Stimulated activated naive CD8-positive, alpha-beta T cell treated with anti-CD3 and anti-CD28 coated beads, Interleukin-15, amount 100 ng/mL, for 72 hours (primary cell): Measurements from ENCODE around the gene ATG101.
A peak's percentile ranks its signal among the peaks of the same experiment; 100 is the strongest.

Source experiments
- ATAC-seq: fragments of 150-1000 bp; cut with Tn5 transposase; 2 replicates; pipeline ENCODE4 v1.10.0; 2021; ENCODE audit warnings: mild to moderate bottlenecking, moderate library complexity
- DNase-seq, 2 donors: peaks; one replicate each; pipeline ENCODE4 v3.0.0; 2021 to 2022
- H3K27ac Mint-ChIP-seq, 2 donors: one replicate each; pipeline ENCODE4 v1.8.0; 2022; ENCODE audit warnings: mild to moderate bottlenecking in 2 of 2, mixed read lengths in 2 of 2, moderate library complexity in 2 of 2
- H3K27me3 Mint-ChIP-seq: one replicate; pipeline ENCODE4 v1.8.0; 2022; ENCODE audit warnings: mixed read lengths
- H3K4me1 Mint-ChIP-seq: one replicate; pipeline ENCODE4 v1.8.0; 2022; ENCODE audit warnings: mild to moderate bottlenecking, mixed read lengths
- H3K4me3 Mint-ChIP-seq, 2 donors: one replicate each; pipeline ENCODE4 v1.8.0; 2022; ENCODE audit warnings: mild to moderate bottlenecking in 2 of 2, mixed read lengths in 2 of 2, moderate library complexity in 1 of 2
- H3K9me3 Mint-ChIP-seq, 2 donors: one replicate each; pipeline ENCODE4 v1.8.0; 2022; ENCODE audit warnings: mixed read lengths in 2 of 2

The ATG101 gene

DNA sequence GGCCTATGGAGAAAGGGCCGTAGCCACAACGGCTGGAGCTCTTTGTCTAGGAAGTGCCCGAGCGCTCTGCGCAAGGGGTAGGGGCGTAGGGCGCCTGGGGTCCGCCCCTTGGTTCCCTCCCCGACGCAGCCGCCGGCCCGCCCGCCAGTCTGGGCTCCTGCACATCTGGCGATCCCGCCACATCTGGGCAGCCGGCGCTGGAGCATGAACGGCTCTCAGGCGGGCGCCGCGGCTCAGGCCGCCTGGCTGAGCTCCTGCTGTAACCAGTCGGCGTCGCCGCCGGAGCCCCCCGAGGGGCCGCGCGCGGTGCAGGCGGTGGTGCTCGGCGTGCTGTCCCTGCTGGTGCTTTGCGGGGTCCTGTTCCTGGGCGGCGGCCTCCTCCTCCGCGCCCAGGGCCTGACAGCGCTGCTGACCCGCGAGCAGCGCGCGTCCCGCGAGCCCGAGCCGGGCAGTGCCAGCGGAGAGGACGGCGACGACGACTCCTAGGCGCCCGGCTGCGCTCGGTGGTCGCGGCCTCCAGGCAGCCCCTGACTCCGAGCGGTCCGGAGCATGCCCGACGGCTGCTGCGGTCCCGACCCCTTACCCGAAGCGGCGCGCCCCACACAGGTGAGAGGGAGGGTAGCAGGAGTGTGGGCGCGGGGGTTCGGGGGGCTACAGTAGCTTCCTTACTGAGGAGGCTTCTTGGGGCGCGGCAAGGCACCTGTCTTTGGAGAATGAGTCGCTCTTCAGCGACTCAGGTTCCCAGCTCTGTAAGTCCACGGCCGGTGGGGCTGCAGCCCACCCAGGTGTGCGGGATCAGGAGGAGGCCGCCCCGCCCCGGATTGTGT is 10.0 kb downstream of the ATG101 start, which contains the start of gene SMIM41:
SMIM41 (plus strand) TSS at position 129 of the 827 bp plus-strand sequence; CDS start at position 205, 76 bp downstream.
- ATAC-seq (peak; percentile 30), DNase-seq (no peak)
- H3K9me3 Mint-ChIP-seq, result no peaks in the 10 kb centered on the region
- H3K27me3 Mint-ChIP-seq, result no peaks in the 10 kb centered on the region
- H3K4me1 Mint-ChIP-seq, result peaks cover 25% of the 10 kb centered on the region
- H3K4me3 Mint-ChIP-seq, result no peak within 1 kb of the TSS
- H3K27ac Mint-ChIP-seq, result peak within 1 kb of the TSS in 1 of 2 donors; percentile 95

DNA sequence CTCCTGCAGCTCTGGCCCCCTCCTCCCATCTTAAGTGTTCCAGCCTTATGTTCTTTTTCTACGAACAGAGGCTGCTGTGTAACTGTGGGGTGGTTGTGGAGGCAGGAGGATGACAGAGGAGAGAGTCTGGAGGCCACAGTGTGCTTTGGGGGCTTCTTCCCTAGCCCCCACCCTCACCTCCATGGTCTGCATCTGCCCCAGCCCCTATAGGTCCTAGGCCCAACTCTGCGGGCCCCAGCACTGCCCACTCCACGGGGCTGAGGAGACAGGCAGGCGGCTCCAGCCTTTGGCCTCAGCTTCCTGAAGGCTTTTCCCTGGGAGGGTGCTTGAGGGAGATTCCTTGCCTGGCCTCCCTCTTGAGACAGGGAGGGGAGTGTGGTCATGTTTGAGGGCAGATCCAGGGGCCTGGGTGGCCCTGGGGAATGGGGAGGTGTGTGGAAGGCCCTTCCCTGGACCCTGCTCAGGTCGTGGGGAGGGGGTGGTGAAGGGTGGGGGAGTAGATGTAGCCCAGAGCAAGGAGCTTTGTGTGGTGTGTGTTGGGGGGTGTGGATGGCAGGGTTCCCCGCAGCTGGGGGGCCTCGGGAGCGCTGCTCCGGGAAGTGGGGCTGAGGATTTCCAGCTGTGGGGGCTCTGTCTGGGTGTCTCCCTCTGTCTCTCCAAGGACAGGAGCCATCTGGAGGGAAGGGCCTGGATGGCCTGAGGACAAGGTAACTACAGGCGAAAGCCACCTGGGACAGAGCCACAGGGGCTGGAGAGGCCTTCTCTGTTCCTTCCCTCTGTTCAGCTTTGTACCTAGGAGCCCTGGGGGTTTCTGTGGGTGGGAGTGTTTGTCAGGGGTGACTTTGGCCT is 10.8 kb downstream of the ATG101 start:
- no peak for DNase-seq

DNA sequence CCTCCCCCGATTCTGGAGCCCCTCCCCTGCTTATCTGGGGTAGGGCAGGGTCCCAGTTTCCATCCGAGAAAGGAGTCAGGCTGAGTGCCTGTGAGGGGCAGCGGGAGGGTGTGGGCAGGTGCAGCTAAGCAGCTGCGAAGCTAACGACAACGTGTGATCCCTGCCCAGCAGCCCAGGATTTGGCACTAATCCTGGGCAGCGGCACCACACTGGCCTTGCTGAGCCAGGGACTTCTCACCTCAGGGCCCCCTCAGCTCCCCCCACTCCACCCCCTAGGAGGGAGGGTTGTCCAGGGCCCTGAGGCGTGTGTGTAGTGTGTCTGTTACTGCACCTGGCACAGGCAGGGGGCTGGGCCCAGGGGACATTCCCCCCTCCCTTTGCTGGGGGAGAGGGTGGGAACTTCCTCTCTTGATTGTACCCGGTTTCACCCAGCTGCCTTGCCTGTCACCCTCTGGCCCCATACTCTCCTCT is 11.5 kb downstream of the ATG101 start:
- Mint-ChIP-seq H3K27ac (no peak overlapping the region), H3K4me3 (no peak overlapping the region), H3K27me3 (no peaks in the 10 kb centered on the region), H3K9me3 (no peaks in the 10 kb centered on the region), H3K4me1 (peaks cover 25% of the 10 kb centered on the region)
- DNase-seq (no peak), ATAC-seq (peak; percentile 36)

More for the DNA sequence above, 10.8 kb downstream of the ATG101 start:
- ATAC-seq, result no peak
- Mint-ChIP-seq H3K4me3 (no peak overlapping the region), H3K27me3 (no peaks in the 10 kb centered on the region), H3K9me3 (no peaks in the 10 kb centered on the region), H3K27ac (peak overlapping the region in 1 of 2 donors; percentile 95), H3K4me1 (peaks cover 25% of the 10 kb centered on the region)

DNA sequence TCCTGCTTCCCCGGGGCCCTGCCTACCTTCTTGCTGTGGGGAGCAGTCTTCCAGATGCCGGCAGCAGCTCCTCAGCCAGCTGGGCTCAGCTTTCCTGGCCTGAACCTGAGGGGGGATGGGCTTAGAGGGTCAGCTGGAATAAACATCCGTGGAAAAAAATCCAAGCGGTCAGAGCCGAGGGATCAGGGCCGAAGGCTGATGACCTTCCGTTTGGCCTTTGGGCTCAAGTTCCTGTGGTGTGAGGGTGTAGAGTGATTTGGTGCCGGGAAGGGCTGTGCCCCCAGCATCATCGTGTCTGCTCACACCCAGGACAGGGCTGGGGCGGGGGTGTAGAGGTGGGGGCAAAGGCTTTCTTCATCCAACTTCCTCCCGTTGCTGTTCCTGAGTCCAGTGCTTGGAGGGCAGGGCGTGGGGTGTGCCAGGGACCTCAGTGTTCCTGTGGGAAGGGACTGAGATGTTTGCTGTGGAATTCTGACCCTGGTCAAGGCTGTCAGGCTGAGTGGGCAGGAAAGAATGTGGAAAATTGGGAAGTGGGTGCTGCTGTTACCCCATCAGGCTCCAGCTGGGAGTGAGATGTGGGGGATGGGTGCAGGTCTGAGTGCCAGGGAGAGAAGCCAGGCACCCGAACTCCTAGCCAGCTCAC is 12.4 kb downstream of the ATG101 start:
- peaks cover 5% of the 10 kb centered on the region for H3K27me3 Mint-ChIP-seq
- H3K27ac Mint-ChIP-seq, result peak overlapping the region in 1 of 2 donors; percentile 91
- H3K9me3 Mint-ChIP-seq, result no peaks in the 10 kb centered on the region
- peaks cover 25% of the 10 kb centered on the region for H3K4me1 Mint-ChIP-seq
- DNase-seq, result no peak
- H3K4me3 Mint-ChIP-seq, result no peak overlapping the region
- no peak for ATAC-seq

DNA sequence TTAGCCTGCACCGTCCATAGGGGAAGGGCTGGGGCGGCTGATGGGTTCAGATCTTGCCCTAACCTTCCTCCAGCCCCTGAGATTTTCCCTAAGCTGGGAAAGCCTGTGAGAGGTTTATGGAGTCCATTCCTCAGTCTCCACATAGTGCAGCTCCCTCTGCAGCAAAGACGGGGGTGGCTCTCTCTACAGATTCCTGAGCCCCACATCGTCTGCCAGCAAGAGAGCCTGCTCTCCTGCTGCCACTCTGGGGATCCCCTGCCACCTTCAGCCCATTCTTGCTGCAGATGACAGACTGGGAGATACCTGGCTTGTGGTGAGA is 12.8 kb downstream of the ATG101 start:
- H3K4me3 Mint-ChIP-seq, result no peak overlapping the region
- peaks cover 25% of the 10 kb centered on the region for H3K4me1 Mint-ChIP-seq
- H3K9me3 Mint-ChIP-seq, result no peaks in the 10 kb centered on the region
- no peak overlapping the region for H3K27ac Mint-ChIP-seq
- DNase-seq (no peak), ATAC-seq (no peak)
- peaks cover 10% of the 10 kb centered on the region for H3K27me3 Mint-ChIP-seq

DNA sequence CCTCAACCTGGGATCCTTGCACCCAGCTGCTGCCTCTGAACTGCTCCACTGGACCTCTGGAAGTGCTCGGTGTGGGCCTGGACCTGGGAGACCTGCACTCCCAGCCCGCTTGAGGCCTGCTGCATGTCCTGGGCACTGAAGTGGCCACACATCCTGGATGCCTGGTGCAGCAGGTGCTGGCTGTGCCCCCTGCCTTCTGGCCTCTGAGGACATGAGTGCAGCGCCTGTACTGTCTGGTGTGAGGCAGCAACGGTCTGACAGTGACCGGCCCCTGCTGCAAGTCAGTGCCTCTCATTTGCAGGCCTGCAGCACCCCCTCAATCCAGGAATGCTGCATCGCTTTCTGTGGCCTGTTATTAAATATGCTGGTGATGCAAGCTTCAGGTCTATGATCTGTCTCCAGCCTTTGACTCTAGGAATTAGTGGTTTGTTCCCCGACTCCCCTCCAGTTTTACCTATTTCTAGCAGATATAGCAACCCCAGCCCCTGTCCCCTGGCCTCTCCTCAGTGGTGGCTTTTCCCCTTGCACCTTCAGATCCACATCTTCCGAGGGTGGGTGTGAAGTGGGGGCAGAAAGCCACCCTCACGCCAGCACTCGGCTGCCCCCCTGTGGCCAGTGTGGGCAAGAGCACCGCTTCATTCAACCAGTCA is 13.3 kb downstream of the ATG101 start:
- H3K4me3 Mint-ChIP-seq, result no peak overlapping the region
- ATAC-seq, result peak; percentile 72
- H3K27ac Mint-ChIP-seq, result peak overlapping the region; percentile 36 to 81
- H3K9me3 Mint-ChIP-seq, result no peaks in the 10 kb centered on the region
- peaks cover 15% of the 10 kb centered on the region for H3K27me3 Mint-ChIP-seq
- peaks cover 25% of the 10 kb centered on the region for H3K4me1 Mint-ChIP-seq
- DNase-seq, result peak; percentile 72

DNA sequence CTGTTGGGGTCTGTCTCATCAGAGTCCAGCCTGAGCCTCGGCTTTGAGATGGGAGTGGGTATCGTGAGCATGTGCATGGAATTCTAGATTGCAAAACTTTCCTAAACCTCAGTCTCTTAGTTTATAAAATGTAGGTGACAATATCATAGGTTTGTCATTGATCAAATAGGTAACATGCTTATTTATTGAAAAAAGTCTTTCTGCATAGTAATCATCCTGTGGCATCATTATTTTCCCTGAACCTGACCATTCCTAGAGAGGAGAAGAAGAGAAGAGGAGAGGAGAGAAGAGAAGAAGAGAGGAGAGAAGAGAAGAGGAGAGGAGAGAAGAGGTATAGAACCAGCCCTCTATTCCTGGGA is 13.8 kb downstream of the ATG101 start:
- no peak overlapping the region for H3K4me3 Mint-ChIP-seq
- H3K27ac Mint-ChIP-seq, result peak overlapping the region; percentile 36 to 81
- H3K4me1 Mint-ChIP-seq, result peaks cover 25% of the 10 kb centered on the region
- no peaks in the 10 kb centered on the region for H3K9me3 Mint-ChIP-seq
- DNase-seq (no peak), ATAC-seq (no peak)
- peaks cover 20% of the 10 kb centered on the region for H3K27me3 Mint-ChIP-seq

DNA sequence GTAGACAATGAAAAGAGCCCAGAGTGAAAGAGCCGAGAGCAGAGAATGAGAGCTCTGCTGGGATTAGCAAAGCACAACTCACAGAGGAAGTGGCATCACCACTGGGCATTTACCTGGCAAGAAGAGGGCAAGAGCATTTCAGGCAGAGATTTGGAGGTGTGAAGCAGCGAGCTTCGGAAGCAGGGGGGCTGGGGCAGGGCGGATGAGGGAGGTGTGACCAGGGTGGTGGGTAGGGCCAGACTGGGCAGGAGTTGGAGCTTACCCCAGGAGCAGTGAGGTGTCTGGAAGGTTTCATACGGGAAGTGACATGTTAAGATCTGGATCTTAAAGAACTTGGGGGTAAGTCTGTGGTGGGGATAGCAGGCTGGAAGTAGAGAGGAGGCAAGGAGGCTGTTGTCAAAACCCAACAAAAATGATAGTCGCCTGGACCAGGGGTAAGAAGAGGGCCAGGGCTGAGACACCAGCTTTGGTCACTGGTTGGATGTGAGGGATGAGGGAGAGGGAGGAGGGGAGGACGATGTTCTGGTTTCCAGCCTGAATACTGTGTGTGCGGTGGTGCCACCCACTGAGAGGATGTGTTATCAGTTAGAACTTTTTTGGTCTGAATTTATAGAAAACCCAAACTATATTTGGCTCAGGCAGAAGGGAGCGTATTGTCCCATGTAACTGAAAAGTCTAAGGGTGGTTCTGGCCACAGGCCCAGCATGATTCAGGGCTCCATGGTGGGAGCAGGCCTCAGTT is 14.9 kb downstream of the ATG101 start:
- Mint-ChIP-seq H3K27ac (no peak overlapping the region), H3K27me3 (peaks cover 30% of the 10 kb centered on the region), H3K9me3 (no peaks in the 10 kb centered on the region), H3K4me3 (no peak overlapping the region), H3K4me1 (peaks cover 25% of the 10 kb centered on the region)
- no peak for ATAC-seq
- no peak for DNase-seq

DNA sequence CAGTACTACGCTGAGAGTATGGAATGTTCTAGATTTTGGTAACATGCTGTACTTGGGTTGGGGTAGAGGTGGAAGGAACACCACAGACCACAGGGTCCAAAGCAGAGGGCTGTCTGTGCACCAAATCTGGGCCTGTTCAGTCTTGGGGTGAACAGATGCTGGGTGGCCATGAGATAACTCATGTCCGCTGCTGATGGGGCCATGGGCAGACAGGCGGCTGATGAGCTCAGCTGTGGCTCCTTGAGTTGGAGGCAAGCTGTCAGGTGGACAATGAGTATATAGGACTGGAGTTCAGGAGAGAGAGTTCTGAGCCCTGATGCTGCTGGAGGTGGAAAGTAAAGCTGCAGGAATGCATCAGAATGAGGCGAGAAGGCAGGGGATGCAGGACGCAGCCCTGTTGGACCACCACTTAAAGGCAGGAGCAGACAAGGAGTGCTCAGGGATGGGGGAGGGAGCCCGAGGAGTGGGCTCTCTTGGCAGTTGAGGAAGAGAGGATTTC is 16.0 kb downstream of the ATG101 start:
- no peaks in the 10 kb centered on the region for H3K9me3 Mint-ChIP-seq
- DNase-seq, result no peak
- H3K4me3 Mint-ChIP-seq, result no peak overlapping the region
- no peak overlapping the region for H3K27ac Mint-ChIP-seq
- H3K27me3 Mint-ChIP-seq, result peaks cover 41% of the 10 kb centered on the region
- no peak for ATAC-seq
- H3K4me1 Mint-ChIP-seq, result peaks cover 20% of the 10 kb centered on the region

DNA sequence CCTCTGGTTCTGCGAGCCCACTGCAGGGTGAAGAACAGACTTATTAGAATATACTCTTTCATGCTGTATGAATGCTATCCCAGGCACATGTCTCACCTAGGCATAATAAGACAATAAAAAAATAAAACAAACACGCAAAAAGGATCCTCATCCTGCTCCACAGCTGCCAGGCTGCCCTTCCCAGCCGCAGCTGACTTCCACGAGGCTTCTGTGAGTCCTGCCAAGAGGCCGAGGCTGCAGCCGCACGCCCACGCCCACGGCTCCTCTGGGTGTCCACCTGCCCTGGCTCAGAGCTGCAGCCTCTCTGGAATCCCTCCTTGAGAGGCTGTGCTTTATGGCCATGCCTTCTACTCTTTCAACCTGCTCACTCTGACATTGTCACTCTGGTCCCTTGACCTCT is 16.6 kb downstream of the ATG101 start:
- H3K27ac Mint-ChIP-seq, result peak overlapping the region in 1 of 2 donors; percentile 49
- peaks cover 47% of the 10 kb centered on the region for H3K27me3 Mint-ChIP-seq
- H3K4me3 Mint-ChIP-seq, result no peak overlapping the region
- ATAC-seq (no peak), DNase-seq (no peak)
- peaks cover 15% of the 10 kb centered on the region for H3K4me1 Mint-ChIP-seq
- no peaks in the 10 kb centered on the region for H3K9me3 Mint-ChIP-seq

DNA sequence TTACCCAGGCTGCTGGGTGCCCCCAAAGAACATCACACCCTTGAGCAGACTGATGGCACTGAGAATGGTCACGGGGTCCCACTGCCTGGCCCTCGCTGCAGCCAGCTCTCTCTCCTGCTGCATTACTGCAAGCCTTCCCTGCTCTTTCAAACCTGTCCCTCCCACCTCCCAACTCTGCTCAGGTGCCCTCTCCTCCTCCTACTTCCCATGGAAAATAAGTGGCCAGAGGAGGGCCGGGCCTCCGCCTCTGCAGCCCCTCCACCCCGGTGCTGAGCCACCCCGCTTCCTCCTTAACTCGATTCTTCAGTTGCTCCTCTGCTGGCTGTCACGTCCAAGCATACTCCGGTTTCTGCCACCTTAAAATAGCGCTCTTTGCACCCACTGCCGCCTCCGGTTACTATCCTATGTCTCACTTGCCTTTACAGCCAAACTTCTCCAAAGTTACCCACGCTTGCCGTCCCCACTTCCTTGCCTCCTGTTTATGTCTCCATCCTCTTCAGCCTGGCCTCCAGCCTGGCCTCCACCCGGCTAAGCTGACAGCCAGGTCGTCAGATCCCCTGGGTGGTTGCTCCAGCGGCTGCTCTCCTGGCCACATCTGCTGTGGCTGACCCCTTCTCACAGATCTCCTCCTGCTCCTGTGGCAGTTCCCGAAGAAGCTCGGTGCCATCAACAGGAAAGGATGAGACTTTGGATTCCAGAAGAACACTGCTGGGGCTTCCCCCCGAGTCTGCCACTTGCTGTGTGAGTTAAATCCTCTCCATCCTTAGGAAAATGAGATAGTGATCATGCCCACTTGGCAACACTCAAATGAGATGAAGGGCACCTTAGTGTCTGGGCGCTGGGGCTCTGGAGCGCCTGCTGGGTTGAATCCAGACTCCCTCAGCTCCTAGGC is 17.4 kb downstream of the ATG101 start:
- Mint-ChIP-seq H3K4me3 (no peak overlapping the region), H3K9me3 (no peaks in the 10 kb centered on the region), H3K27me3 (peaks cover 55% of the 10 kb centered on the region), H3K27ac (no peak overlapping the region), H3K4me1 (peaks cover 8% of the 10 kb centered on the region)
- ATAC-seq (no peak), DNase-seq (no peak)

DNA sequence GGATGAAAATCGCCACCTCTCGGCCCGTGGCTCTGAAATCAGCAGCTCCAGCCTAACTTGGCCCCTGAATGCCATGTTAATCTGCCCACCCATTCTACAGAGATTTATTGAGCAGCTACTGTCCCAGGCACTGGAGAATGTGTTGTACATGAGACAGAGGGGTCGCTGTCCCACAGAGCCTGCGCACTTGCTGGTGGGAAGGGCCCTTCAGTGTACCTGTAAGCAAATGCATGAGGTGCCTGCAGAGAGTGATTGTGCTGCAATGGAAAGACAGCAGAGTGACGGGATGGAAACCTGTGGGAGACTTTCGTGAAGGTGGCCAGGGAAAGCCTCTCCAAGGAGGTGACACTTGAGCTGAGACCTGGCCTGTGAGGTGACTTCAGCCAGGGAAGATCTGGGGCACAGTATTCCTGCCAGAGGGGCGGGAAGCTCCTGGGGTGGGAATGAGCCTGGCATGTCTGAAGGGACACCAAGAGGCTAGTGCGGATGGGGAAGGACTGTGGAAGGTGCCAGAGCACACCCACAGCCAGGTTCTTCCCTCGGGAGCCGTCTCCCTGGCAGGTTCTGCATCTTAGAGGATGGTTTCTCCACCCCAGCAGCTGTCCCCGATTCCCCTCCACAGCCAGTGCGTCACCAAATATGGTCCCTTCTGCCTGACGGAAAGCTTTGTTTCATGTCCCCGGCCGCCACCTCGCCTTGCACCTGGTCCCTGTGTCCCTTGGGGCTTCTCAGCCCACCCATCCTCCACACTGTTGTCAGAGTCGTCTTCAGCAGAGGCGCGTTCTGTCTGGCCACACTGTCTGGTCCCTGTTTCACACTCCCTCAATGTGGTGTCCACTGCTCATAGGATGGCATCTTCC is 18.4 kb downstream of the ATG101 start:
- H3K4me1 Mint-ChIP-seq, result peaks cover 5% of the 10 kb centered on the region
- peaks cover 61% of the 10 kb centered on the region for H3K27me3 Mint-ChIP-seq
- no peak overlapping the region for H3K27ac Mint-ChIP-seq
- ATAC-seq (no peak), DNase-seq (no peak)
- no peaks in the 10 kb centered on the region for H3K9me3 Mint-ChIP-seq
- H3K4me3 Mint-ChIP-seq, result no peak overlapping the region

DNA sequence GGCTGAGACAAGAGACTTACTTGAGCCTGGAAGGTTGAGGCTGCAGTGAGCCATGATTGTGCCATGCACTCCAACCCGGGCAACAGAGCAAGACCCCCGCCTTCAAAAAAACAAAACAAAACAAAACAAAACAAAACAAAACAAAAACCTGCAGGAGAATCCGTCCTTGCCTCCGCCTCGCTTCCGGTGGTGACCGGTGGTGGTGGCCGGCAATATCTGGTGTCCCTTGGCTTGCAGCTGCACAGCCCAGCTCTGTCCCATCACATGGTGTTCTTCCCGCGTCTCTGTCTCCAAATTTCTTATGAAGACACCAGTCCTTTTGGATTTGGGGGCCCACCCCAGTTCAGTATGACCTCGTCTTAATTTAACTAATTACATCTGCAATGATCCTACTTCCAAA is 19.7 kb downstream of the ATG101 start:
- Mint-ChIP-seq H3K27me3 (peaks cover 70% of the 10 kb centered on the region), H3K27ac (no peak overlapping the region), H3K4me3 (no peak overlapping the region)

More for the DNA sequence above, 19.7 kb downstream of the ATG101 start:
- DNase-seq, result no peak
- no peak for ATAC-seq
- no peaks in the 10 kb centered on the region for H3K4me1 Mint-ChIP-seq
- no peaks in the 10 kb centered on the region for H3K9me3 Mint-ChIP-seq
